Activated naive CD8-positive, alpha-beta T cell treated with anti-CD3 and anti-CD28 coated beads, Interleukin-2, amount 10 ng/mL, durations not matched to agents 7 days and 5 days (primary cell): ENCODE data around the gene AFG1L. TPM values are rescaled to one million over a fixed set of nuclear protein-coding genes. Genes with fewer than 3 reads are reported as not detected.
"Not testable (repeated sequence)": the region's sequence is repeated elsewhere in the genome, so short reads cannot be mapped to it uniquely, and the experiment has no call there.

ENCODE experiments used
- ATAC-seq: fragments of 150-1000 bp; cut with Tn5 transposase; one replicate; pipeline ENCODE4 v1.10.0; 2021; ENCODE audit warnings: low read depth, moderate library complexity
- POLR2A ChIA-PET: fragments of 350-600 bp; sonication (Branson Sonifier 250); formaldehyde crosslinking; loops from one replicate; lab custom pipeline; 2021; ENCODE audit warnings: antibody characterized with exemption; lab: Charles Lee
- DNase-seq: peaks from one replicate; pipeline ENCODE4 v3.0.0; 2021
- H3K27ac Mint-ChIP-seq: one replicate; pipeline ENCODE4 v1.8.0; 2022; ENCODE audit warnings: mild to moderate bottlenecking, mixed read lengths
- H3K27me3 Mint-ChIP-seq: one replicate; pipeline ENCODE4 v1.8.0; 2022; ENCODE audit warnings: mild to moderate bottlenecking, moderate library complexity, mixed read lengths
- H3K36me3 Mint-ChIP-seq: one replicate; pipeline ENCODE4 v1.8.0; 2021; ENCODE audit warnings: mild to moderate bottlenecking, mixed read lengths
- H3K4me1 Mint-ChIP-seq: one replicate; pipeline ENCODE4 v1.8.0; 2021; ENCODE audit warnings: mixed read lengths
- H3K4me3 Mint-ChIP-seq: one replicate; pipeline ENCODE4 v1.8.0; 2022; ENCODE audit warnings: mild to moderate bottlenecking, moderate library complexity, mixed read lengths
- H3K9me3 Mint-ChIP-seq: one replicate; pipeline ENCODE4 v1.8.0; 2021; ENCODE audit warnings: mixed read lengths
- total RNA-seq, 2 experiments: library from RNA; stranded (reverse); gene quantifications; one replicate each; pipeline ENCODE4 v1.2.3, GENCODE V29; 2021

AFG1L gene
- total RNA-seq, 2 experiments from 2014 or later = 4.9 to 5.5 TPM

DNA sequence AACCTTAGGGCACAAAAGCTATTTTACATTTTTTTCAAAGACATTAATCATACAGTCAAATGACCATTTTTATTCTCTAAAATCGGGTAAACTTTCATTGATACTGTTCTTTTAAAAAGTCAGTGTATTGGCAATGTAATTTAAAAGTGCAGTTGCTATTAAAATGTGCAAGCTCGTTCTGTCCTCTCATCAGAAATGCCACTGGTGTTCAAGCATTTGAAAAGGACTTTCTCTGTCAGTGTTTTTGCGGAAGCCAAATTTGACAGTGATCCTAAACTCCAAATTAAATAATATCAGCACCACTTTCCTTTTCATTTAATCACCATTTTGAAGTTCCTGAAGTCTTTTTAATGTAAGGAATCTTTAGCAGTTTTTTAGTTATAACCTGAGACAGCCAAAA, 69.6 kb downstream of the AFG1L start:
- Mint-ChIP-seq H3K4me3 (no peak overlapping the region), H3K36me3 (peaks cover 2% of the 10 kb centered on the region), H3K27ac (no peak overlapping the region), H3K9me3 (no peaks in the 10 kb centered on the region), H3K27me3 (no peaks in the 10 kb centered on the region), H3K4me1 (peaks cover 16% of the 10 kb centered on the region)
- POLR2A ChIA-PET = no interaction called here
- ATAC-seq = no peak
- no peak for DNase-seq

GRCh38 chr6:108365478-108365877, 70.6 kb downstream of the AFG1L start:
- Mint-ChIP-seq H3K4me1 (peaks cover 7% of the 10 kb centered on the region), H3K27ac (no peak overlapping the region), H3K27me3 (no peaks in the 10 kb centered on the region), H3K4me3 (no peak overlapping the region), H3K9me3 (no peaks in the 10 kb centered on the region), H3K36me3 (no peaks in the 10 kb centered on the region)
- POLR2A ChIA-PET = no interaction called here
- ATAC-seq = no peak
- no peak for DNase-seq

DNA sequence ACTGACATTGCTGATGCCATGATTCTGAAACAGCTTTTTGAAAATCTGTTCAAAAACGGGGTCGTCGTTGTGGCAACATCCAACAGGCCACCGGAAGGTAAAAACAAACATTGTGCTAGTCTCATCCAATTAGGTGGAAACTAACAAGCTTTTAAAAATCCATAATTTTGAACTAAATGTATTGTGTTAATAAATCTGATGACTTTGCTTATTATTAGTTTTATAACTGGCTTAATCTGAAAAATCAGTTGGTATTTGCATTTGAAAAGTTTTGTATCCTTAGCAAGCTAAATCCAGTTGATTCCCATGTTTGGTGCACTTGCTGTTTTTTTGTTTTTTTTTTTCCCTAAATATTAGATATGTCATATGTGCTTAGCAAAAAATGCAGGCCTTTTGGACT, 71.4 kb downstream of the AFG1L start:
- Mint-ChIP-seq H3K27ac (no peak overlapping the region), H3K27me3 (no peaks in the 10 kb centered on the region)

DNA sequence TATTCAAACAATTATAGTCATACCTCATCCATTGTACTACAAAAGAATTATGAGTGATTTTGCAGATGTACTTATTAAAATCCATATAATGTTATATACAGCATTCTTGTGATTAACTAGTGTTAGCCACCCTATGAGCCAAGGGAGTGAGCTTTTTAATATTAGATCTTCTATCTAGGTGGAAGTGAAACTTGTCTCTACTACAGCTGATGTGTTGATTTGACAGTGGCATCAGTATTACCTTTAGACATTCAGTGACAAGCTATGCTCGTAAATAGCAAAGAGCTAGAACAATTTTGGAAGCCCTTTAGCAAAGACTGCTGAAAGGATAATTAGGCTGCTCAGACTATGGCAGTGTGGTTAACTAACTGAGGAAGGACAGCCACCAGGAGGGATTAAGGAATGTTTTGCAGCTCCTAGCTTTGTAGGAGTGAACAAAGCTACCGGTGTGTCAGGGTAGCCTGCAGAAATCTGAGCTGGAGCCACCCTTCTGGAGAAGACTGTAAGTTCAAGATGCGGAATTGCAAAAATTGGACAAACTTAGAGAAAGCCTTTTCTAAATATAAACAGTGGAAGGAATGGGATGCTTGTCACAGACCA, 73.7 kb downstream of the AFG1L start:
- ATAC-seq = no peak
- H3K27ac Mint-ChIP-seq = no peak overlapping the region
- H3K9me3 Mint-ChIP-seq = no peaks in the 10 kb centered on the region
- H3K27me3 Mint-ChIP-seq = no peaks in the 10 kb centered on the region
- H3K4me3 Mint-ChIP-seq = no peak overlapping the region
- peaks cover 3% of the 10 kb centered on the region for H3K36me3 Mint-ChIP-seq
- H3K4me1 Mint-ChIP-seq = no peaks in the 10 kb centered on the region
- POLR2A ChIA-PET = no interaction called here
- no peak for DNase-seq

More for the DNA sequence above, 71.4 kb downstream of the AFG1L start:
- Mint-ChIP-seq H3K4me3 (no peak overlapping the region), H3K9me3 (no peaks in the 10 kb centered on the region), H3K4me1 (peaks cover under 1% of the 10 kb centered on the region), H3K36me3 (no peaks in the 10 kb centered on the region)
- POLR2A ChIA-PET = no interaction called here
- DNase-seq = no peak
- no peak for ATAC-seq

- Mint-ChIP-seq H3K36me3 (peaks cover 18% of the 10 kb centered on the region), H3K4me1 (no peaks in the 10 kb centered on the region), H3K9me3 (no peaks in the 10 kb centered on the region), H3K27ac (no peak overlapping the region), H3K27me3 (no peaks in the 10 kb centered on the region), H3K4me3 (no peak overlapping the region)
- POLR2A ChIA-PET = no interaction called here
- DNase-seq (no peak), ATAC-seq (no peak)
Observed at GRCh38 chr6:108380876-108381275, 86.0 kb downstream of the AFG1L start.

DNA sequence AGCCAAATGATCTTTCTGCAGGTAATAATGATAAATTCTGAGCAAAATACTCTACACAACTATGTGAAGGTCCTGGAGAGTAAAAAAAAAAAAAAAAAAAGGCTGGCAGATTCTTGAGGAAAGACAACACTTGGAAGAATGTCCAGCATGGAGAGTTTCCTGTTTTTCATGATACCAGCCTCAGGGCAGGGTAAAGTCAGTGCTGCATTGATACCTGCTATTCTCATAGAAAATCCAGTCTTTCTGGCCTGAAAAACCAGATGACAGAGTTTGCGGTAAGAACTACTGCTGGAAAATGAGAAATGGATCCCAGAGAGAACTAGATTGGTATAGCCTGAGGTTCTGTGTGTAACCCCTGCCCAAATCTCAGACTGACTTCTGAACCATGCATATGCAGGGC, 89.1 kb downstream of the AFG1L start:
- Mint-ChIP-seq H3K4me3 (no peak overlapping the region), H3K9me3 (no peaks in the 10 kb centered on the region), H3K27me3 (no peaks in the 10 kb centered on the region), H3K36me3 (peaks cover 10% of the 10 kb centered on the region), H3K27ac (no peak overlapping the region), H3K4me1 (no peaks in the 10 kb centered on the region)
- no peak for ATAC-seq
- no peak for DNase-seq
- POLR2A ChIA-PET = no interaction called here

GRCh38 chr6:108389190-108389589, 94.3 kb downstream of the AFG1L start:
- H3K9me3 Mint-ChIP-seq, H3K4me1 Mint-ChIP-seq, ATAC-seq, H3K27ac Mint-ChIP-seq, POLR2A ChIA-PET, DNase-seq, H3K4me3 Mint-ChIP-seq, H3K27me3 Mint-ChIP-seq, H3K36me3 Mint-ChIP-seq: not testable (repeated sequence)

DNA sequence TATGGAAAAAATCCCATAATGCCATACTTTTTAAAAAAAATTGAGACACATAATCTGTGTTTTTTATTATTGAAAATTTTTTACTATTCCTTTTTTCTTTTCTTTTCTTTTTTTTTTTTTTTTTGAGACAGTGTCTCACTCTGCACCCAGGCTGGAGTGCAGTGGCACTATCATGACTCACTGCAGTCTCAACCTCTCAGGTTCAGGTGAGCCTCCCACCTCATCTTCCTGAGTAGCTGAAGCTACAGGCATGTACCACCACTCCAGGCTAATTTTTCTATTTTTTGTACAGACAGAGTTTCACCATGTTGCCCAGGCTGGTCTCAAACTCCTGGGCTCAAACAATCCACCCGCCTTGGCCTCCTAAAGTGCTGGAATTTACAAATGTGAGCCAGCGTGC, 100.4 kb downstream of the AFG1L start:
- Mint-ChIP-seq H3K4me1 (no peaks in the 10 kb centered on the region), H3K27ac (no peak overlapping the region), H3K4me3 (no peak overlapping the region), H3K36me3 (peaks cover 5% of the 10 kb centered on the region), H3K27me3 (no peaks in the 10 kb centered on the region), H3K9me3 (no peaks in the 10 kb centered on the region)
- ATAC-seq = no peak
- DNase-seq = no peak
- POLR2A ChIA-PET = no interaction called here

GRCh38 chr6:108403236-108403635, 108.4 kb downstream of the AFG1L start:
- Mint-ChIP-seq H3K27me3 (no peaks in the 10 kb centered on the region), H3K9me3 (no peaks in the 10 kb centered on the region), H3K36me3 (peaks cover 1% of the 10 kb centered on the region), H3K27ac (no peak overlapping the region), H3K4me1 (no peaks in the 10 kb centered on the region), H3K4me3 (no peak overlapping the region)
- ATAC-seq (no peak), DNase-seq (no peak)
- POLR2A ChIA-PET = no interaction called here

- peaks cover 2% of the 10 kb centered on the region for H3K9me3 Mint-ChIP-seq
- peaks cover 5% of the 10 kb centered on the region for H3K36me3 Mint-ChIP-seq
- H3K4me1 Mint-ChIP-seq = no peaks in the 10 kb centered on the region
- no peaks in the 10 kb centered on the region for H3K27me3 Mint-ChIP-seq
- DNase-seq (no peak), ATAC-seq (no peak)
- POLR2A ChIA-PET = no interaction called here
- no peak overlapping the region for H3K4me3 Mint-ChIP-seq
- H3K27ac Mint-ChIP-seq = no peak overlapping the region
Observed at GRCh38 chr6:108406943-108407342, 112.1 kb downstream of the AFG1L start.

DNA sequence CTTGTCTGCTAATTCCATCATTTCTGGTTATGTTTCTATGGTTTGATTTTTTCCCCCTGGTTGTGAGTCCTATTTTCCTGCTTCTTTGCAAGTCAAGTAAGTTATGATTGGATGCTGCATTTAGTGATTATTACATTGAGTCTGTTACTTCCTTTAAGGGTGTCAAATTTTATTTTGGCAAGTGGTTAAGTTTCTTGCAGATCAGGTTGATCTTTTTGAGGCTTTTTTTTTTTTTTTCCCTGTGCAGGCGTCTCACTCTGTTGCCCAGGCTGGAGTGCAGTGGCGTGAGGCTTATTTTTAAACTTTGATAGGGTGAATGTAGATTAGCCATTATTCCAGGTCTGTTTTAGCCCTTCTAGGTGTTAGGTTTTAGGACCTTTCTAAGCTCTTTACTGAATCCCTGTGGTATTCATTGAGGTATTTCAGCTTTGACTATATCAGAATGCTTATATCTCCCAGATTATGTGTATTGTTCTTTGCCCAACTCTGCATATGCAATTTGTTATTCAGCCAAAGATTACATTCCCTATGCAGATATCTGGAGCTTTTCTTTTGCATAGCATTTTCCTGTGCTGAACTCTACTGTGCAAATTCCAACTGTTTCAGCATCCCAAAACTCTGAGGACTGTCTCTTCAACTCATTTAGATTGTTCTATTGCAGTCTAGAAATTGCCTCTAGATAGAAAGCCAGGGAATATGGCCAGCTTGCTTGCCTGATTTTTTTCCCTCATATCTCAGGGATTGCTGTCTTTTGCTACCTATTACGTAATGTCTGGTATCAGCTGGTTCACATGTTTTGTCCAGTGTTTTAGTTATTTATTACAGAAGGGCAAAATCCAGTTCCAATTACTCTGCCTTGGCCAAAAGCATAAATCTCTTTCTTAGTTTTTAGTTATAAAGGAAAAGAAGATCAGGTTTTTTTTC, 113.3 kb downstream of the AFG1L start:
- no peak for ATAC-seq
- Mint-ChIP-seq H3K36me3 (peaks cover 7% of the 10 kb centered on the region), H3K27ac (no peak overlapping the region), H3K4me1 (no peaks in the 10 kb centered on the region), H3K27me3 (no peaks in the 10 kb centered on the region), H3K4me3 (no peak overlapping the region), H3K9me3 (peaks cover 10% of the 10 kb centered on the region)
- DNase-seq = no peak
- POLR2A ChIA-PET = interaction anchor here (0.7 kb wide), 1 partner anchor 293 kb away, joined by 3 read pairs; no protein-coding TSS in a partner anchor

DNA sequence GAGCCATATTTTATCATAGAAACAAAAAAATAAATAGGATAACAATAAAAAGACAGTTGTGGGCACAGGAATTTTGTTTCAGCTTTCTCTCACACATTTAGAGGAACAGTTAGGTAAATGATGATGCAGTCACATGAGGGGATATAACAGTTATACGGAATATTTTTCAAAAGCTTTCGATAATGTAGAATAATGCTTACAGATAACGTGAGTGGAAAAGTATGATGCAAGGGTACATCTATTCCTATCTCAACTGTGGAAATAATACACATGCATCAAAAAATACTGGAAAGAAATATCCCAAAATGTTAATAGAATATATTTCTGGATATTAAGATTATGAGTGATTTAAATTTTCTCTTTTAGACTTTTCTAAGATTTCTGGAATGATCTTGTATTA, 114.0 kb downstream of the AFG1L start:
- peaks cover 7% of the 10 kb centered on the region for H3K36me3 Mint-ChIP-seq
- POLR2A ChIA-PET = no interaction called here
- DNase-seq = no peak

DNA sequence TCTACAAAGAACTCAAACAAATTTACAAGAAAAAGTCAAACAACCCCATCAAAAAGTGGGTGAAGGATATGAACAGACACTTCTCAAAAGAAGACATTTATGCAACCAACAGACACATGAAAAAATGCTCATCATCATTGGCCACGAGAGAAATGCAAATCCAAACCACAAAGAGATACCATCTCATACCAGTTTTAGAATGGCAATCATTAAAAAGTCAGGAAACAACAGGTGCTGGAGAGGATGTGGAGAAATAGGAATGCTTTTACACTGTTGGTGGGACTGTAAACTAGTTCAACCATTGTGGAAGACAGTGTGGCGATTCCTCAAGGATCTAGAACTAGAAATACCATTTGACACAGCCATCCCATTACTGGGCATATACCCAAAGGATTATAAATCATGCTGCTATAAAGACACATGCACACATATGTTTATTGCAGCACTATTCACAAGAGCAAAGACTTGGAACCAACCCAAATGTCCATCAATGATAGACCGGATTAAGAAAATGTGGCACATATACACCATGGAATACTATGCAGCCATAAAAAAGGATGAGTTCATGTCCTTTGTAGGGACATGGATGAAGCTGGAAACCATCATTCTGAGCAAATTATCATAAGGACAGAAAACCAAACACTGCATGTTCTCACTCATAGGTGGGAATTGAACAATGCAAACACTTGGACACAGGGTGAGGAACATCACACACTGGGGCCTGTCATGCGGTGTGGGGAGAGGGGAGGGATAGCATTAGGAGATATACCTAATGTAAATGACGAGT, 121.4 kb downstream of the AFG1L start:
- H3K9me3 Mint-ChIP-seq = peaks cover 20% of the 10 kb centered on the region
- ATAC-seq, H3K27me3 Mint-ChIP-seq, H3K4me1 Mint-ChIP-seq, H3K27ac Mint-ChIP-seq, POLR2A ChIA-PET, H3K4me3 Mint-ChIP-seq, DNase-seq, H3K36me3 Mint-ChIP-seq: not testable (repeated sequence)

More for the DNA sequence above, 114.0 kb downstream of the AFG1L start:
- Mint-ChIP-seq H3K9me3 (peaks cover 13% of the 10 kb centered on the region), H3K27ac (no peak overlapping the region), H3K4me1 (no peaks in the 10 kb centered on the region), H3K4me3 (no peak overlapping the region), H3K27me3 (no peaks in the 10 kb centered on the region)
- ATAC-seq = no peak
